COLO668 (cell line): ENCODE data around the gene ASIC2.
A peak's percentile ranks its signal among the peaks of the same experiment; 100 is the strongest.

ENCODE experiments used
- DNase-seq: peaks from one replicate; lab custom pipeline; 2025; ENCODE audit not compliant: unreplicated experiment; lab: John Stamatoyannopoulos, UW

ASIC2 gene

GRCh38 chr17:33166472-33166871 lies 126.6 kb downstream of the ASIC2 start:
- DNase-seq = no peak

- DNase-seq = no peak
These were observed 128.8 kb downstream of the ASIC2 start for GRCh38 chr17:33164169-33164881.

GRCh38 chr17:33163533-33164168 lies 129.4 kb downstream of the ASIC2 start:
- DNase-seq = no peak

GRCh38 chr17:33154869-33155455 lies 138.1 kb downstream of the ASIC2 start:
- no peak for DNase-seq

- DNase-seq = no peak
These were observed 140.3 kb downstream of the ASIC2 start for GRCh38 chr17:33152783-33153182.

GRCh38 chr17:33151565-33151964 lies 141.5 kb downstream of the ASIC2 start:
- DNase-seq = no peak

- no peak for DNase-seq
These were observed 147.2 kb downstream of the ASIC2 start for GRCh38 chr17:33145941-33146340.

- DNase-seq = no peak
These were observed 148.3 kb downstream of the ASIC2 start for GRCh38 chr17:33144837-33145236.

- no peak for DNase-seq
These were observed 150.3 kb downstream of the ASIC2 start for GRCh38 chr17:33142705-33143299.

GRCh38 chr17:33140413-33141099 lies 152.5 kb downstream of the ASIC2 start:
- DNase-seq = peak; percentile 15

- DNase-seq = no peak
These were observed 154.5 kb downstream of the ASIC2 start for GRCh38 chr17:33138627-33139026.

- DNase-seq = peak; percentile 7
These were observed 155.7 kb downstream of the ASIC2 start for GRCh38 chr17:33137426-33137825.

- DNase-seq = no peak
These were observed 157.4 kb downstream of the ASIC2 start for GRCh38 chr17:33135691-33136090.

GRCh38 chr17:33131620-33132019 lies 161.5 kb downstream of the ASIC2 start:
- DNase-seq = peak; percentile 67

GRCh38 chr17:33127706-33128105 lies 165.4 kb downstream of the ASIC2 start:
- DNase-seq = no peak

GRCh38 chr17:33126086-33126485 lies 167.0 kb downstream of the ASIC2 start:
- peak; percentile 9 for DNase-seq

GRCh38 chr17:33125552-33125950 lies 167.5 kb downstream of the ASIC2 start:
- DNase-seq = peak; percentile 4

GRCh38 chr17:33124871-33125551 lies 168.1 kb downstream of the ASIC2 start:
- DNase-seq = peak; percentile 10

- DNase-seq = no peak
These were observed 168.9 kb downstream of the ASIC2 start for GRCh38 chr17:33124185-33124584.

- no peak for DNase-seq
These were observed 171.3 kb downstream of the ASIC2 start for GRCh38 chr17:33121756-33122155.

- no peak for DNase-seq
These were observed 171.8 kb downstream of the ASIC2 start for GRCh38 chr17:33121272-33121671.
